Stimulated activated naive CD4-positive, alpha-beta T cell (primary cell): ENCODE measurements around the gene SPEN.
"Not testable (repeated sequence)": the region's sequence is repeated elsewhere in the genome, so short reads cannot be mapped to it uniquely, and the experiment has no call there.

ENCODE experiments used
- DNase-seq, 6 experiments: peaks; one replicate each; lab custom pipeline; 2025; lab: John Stamatoyannopoulos, UW

Gene SPEN

GRCh38 chr1:15833069-15833679 lies 14.3 kb upstream of the SPEN start:
- peak; percentile 18 to 66 (median 42) for DNase-seq

- no peak for DNase-seq
Measured at GRCh38 chr1:15833842-15834405, 13.6 kb upstream of the SPEN start.

GRCh38 chr1:15834406-15835204 lies 12.9 kb upstream of the SPEN start:
- DNase-seq, result peak; percentile 79 to 97 (median 88)

- peak in 2 of 6 experiments; percentile 76 to 89 for DNase-seq
Measured at GRCh38 chr1:15835205-15835740, 12.2 kb upstream of the SPEN start.

- DNase-seq, result peak; percentile 95 to 99 (median 98)
Measured at GRCh38 chr1:15835741-15836510, 11.6 kb upstream of the SPEN start.

- peak in 1 of 6 experiments; percentile 44 for DNase-seq
Measured at GRCh38 chr1:15836511-15836771, 11.1 kb upstream of the SPEN start.

- DNase-seq, result peak in 4 of 6 experiments; percentile 30 to 70 (median 42)
Measured at GRCh38 chr1:15836772-15837669, 10.5 kb upstream of the SPEN start.

- no peak for DNase-seq
Measured at GRCh38 chr1:15837931-15838330, 9.6 kb upstream of the SPEN start.

GRCh38 chr1:15838721-15839120 lies 8.8 kb upstream of the SPEN start:
- DNase-seq, result no peak

- DNase-seq, result no peak
Measured at GRCh38 chr1:15843826-15844572, 3.5 kb upstream of the SPEN start.

- not testable (repeated sequence) for DNase-seq
Measured at GRCh38 chr1:15846056-15846455, 1.5 kb upstream of the SPEN start.

GRCh38 chr1:15847893-15848142 lies 311 bp downstream of the SPEN start:
- no peak for DNase-seq

GRCh38 chr1:15848143-15848928 lies 829 bp downstream of the SPEN start:
- peak; percentile 5 to 78 (median 50) for DNase-seq

GRCh38 chr1:15848929-15849774 lies 1.6 kb downstream of the SPEN start:
- peak; percentile 40 to 65 (median 56) for DNase-seq

- peak in 3 of 6 experiments; percentile 5 to 20 (median 13) for DNase-seq
Measured at GRCh38 chr1:15849775-15850324, 2.3 kb downstream of the SPEN start.

GRCh38 chr1:15850471-15851001 lies 3.0 kb downstream of the SPEN start:
- no peak for DNase-seq

GRCh38 chr1:15851210-15852035 lies 3.9 kb downstream of the SPEN start:
- DNase-seq, result no peak
